GM12865 (cell line): Measurements from ENCODE around the gene OR51S1.
"Not testable (repeated sequence)": the region's sequence is repeated elsewhere in the genome, so short reads cannot be mapped to it uniquely, and the experiment has no call there.

Source experiments
- DNase-seq: peaks from one replicate; pipeline ENCODE4 v3.0.0; 2010; ENCODE audit warnings: low read depth
- H3K4me3 ChIP-seq: 2 replicates; pipeline ENCODE4 v1.5.1; 2011; ENCODE audit warnings: mild to moderate bottlenecking, low read depth, low read length, control low read depth
- TF ChIP-seq, protein P1 (sequence below): IDR thresholded peaks from 2 replicates; pipeline ENCODE4 v1.5.1; 2011; ENCODE audit warnings: low read length, control low read depth, low read depth, inconsistent platforms; ENCODE audit not compliant: insufficient read depth; ENCODE audit errors: missing control alignments

The OR51S1 gene

DNA sequence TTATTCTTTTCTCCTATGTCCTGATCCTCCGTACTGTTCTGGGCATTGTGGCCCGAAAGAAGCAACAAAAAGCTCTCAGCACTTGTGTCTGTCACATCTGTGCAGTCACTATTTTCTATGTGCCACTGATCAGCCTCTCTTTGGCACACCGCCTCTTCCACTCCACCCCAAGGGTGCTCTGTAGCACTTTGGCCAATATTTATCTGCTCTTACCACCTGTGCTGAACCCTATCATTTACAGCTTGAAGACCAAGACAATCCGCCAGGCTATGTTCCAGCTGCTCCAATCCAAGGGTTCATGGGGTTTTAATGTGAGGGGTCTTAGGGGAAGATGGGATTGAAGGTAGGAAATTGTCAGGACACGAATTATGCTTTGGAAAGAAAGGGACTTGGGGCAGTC is 33.5 kb upstream of the OR51S1 start:
- TF ChIP-seq, protein P1, sequence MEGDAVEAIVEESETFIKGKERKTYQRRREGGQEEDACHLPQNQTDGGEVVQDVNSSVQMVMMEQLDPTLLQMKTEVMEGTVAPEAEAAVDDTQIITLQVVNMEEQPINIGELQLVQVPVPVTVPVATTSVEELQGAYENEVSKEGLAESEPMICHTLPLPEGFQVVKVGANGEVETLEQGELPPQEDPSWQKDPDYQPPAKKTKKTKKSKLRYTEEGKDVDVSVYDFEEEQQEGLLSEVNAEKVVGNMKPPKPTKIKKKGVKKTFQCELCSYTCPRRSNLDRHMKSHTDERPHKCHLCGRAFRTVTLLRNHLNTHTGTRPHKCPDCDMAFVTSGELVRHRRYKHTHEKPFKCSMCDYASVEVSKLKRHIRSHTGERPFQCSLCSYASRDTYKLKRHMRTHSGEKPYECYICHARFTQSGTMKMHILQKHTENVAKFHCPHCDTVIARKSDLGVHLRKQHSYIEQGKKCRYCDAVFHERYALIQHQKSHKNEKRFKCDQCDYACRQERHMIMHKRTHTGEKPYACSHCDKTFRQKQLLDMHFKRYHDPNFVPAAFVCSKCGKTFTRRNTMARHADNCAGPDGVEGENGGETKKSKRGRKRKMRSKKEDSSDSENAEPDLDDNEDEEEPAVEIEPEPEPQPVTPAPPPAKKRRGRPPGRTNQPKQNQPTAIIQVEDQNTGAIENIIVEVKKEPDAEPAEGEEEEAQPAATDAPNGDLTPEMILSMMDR, result no peak
- H3K4me3 ChIP-seq, result no peak overlapping the region
- no peak for DNase-seq

DNA sequence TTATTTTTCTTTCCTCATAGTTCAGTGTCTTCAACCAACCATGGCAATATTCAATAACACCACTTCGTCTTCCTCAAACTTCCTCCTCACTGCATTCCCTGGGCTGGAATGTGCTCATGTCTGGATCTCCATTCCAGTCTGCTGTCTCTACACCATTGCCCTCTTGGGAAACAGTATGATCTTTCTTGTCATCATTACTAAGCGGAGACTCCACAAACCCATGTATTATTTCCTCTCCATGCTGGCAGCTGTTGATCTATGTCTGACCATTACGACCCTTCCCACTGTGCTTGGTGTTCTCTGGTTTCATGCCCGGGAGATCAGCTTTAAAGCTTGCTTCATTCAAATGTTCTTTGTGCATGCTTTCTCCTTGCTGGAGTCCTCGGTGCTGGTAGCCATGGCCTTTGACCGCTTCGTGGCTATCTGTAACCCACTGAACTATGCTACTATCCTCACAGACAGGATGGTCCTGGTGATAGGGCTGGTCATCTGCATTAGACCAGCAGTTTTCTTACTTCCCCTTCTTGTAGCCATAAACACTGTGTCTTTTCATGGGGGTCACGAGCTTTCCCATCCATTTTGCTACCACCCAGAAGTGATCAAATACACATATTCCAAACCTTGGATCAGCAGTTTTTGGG is 33.0 kb upstream of the OR51S1 start, which contains the start of gene OR51T1:
Gene OR51T1, plus strand, starts transcription at position 41 of the 641 bp plus-strand sequence. Its CDS starts 0 bp downstream, at position 41.
- H3K4me3 ChIP-seq, result no peak within 1 kb of the TSS
- DNase-seq, result no peak
- TF ChIP-seq, protein P1, result no peak

DNA sequence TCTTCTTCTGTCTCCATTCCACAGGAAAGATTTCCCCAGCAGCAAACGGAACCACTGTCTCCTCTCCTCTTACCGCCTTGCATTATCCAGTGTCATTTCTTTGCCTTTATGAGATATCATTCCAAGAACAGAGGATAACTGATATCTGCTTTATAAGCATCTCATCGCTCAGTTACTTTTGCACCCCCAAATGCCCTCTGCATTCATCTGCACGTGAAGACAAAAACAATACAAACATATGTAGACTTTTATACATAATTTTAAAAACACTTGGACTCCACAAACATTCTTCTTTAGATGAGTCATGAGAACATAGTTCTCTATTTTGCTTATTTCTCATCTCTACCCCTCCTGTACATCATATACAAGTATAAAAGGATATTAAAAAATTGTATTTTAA is 32.2 kb upstream of the OR51S1 start:
- H3K4me3 ChIP-seq, result no peak overlapping the region
- TF ChIP-seq, protein P1, result no peak
- no peak for DNase-seq

DNA sequence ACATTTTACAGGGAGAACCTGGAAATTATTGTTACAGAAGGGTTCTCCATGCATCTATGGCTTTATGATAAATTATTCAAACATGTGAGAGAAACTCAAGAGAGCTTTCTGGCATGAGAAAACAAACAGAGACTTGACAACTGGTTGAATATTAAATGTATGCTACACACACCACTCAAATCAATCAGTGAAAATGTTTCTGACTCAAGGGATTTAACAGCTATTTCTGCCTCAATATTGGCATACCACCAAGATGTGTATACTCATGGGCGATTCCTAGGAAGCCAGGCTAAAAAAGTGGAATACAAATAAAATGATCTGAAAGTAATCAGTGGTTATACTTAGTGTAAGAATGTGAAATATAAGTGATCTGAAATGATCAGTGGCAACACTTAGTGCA is 16.8 kb upstream of the OR51S1 start:
- TF ChIP-seq, protein P1, result no peak
- no peak overlapping the region for H3K4me3 ChIP-seq
- DNase-seq, result no peak

DNA sequence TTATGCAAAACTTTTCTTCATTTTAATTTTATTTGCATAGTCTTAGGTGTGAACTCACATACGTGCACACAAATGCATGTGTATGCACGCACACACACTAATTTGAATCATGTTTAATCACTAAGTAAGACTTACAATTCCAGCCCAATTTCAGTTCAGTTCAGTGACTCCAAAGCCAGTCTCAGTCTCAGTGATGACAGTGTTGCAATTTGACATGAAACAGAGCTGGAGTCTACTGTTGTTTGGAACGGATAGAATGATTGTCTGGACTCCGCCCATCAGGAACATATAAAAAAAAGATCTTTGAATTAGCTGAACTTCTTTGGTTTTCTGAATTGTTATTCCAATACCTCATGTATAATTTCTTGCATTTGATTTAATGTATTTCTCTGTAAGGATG is 14.9 kb upstream of the OR51S1 start:
- TF ChIP-seq, protein P1, result no peak
- H3K4me3 ChIP-seq, result no peak overlapping the region
- DNase-seq, result no peak

DNA sequence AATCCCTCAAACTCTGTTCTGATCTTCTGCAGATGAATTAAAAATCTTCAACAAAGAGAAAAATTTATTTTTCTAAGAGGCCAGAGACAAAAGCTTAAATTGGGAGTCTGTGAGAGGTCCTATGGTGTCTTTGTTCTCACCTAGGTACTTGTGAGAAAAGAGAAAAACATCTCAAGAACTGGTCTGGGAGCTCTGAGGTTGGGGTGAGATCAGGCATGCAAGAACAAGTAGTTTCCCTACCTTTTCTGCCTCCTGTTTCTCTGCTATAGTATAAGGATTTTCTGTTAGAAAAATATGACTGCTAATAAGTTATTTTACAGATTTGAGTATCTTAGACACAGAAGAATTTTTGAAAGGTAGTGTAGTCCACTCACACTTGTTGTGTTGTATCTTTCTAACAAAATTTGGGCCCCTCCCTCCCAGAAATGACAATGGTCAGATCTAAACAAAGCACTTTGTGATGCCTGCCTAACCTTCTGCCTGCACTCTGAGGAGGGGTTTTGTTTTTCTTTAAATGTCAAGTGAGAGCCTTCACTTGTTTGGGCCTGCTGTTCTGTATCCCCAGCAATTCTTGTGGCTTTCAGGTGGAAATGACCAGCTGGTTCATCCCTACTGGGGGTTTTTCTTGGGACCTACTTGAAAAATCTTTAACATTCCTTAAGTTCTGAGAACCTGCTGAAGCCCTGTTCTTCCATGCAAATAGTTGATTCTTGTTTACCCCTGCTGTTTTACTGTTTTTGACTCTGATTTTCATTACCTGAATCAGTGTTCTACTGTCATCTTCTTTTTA is 13.6 kb upstream of the OR51S1 start:
- no peak for DNase-seq
- TF ChIP-seq, protein P1, result no peak
- no peak overlapping the region for H3K4me3 ChIP-seq

DNA sequence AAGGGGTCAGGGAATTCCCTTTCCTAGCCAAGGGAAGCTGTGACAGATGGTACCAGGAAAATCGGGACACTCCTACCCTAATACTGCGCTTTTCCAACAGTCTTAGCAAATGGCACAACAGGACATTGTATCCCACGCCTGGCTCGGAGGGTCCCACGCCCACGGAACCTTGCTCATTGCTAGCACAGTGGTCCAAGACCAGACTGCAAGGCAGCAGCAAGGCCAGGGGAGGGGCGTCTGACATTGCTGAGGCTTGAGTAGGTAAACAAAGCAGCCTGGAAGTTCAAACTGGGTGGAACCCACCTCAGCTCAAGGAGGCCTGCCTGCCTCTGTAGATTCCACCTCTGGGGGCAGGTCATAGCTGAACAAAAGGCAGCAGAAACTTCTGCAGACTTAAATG is 5.3 kb upstream of the OR51S1 start:
- DNase-seq, H3K4me3 ChIP-seq: not testable (repeated sequence)
